GM18858 (cell line): ENCODE measurements around the gene MTMR3.

Experiments used
- ATAC-seq: cut with Tn5 transposase; IDR thresholded peaks from one replicate; pipeline ENCODE4 v1.9.1; 2021; ENCODE audit not compliant: unreplicated experiment

The MTMR3 gene

GRCh38 chr22:30023099-30023660, 140.2 kb downstream of the MTMR3 start:
- ATAC-seq: no peak

- no peak for ATAC-seq
These were observed 141.3 kb downstream of the MTMR3 start for GRCh38 chr22:30024231-30024630.

- no peak for ATAC-seq
These were observed 142.2 kb downstream of the MTMR3 start for GRCh38 chr22:30025221-30025620.

- ATAC-seq: no peak
These were observed 143.8 kb downstream of the MTMR3 start for GRCh38 chr22:30026756-30027155.

GRCh38 chr22:30027169-30027568, 144.2 kb downstream of the MTMR3 start:
- no peak for ATAC-seq

- no peak for ATAC-seq
These were observed 144.8 kb downstream of the MTMR3 start for GRCh38 chr22:30027791-30028190.

- ATAC-seq: no peak
These were observed 145.8 kb downstream of the MTMR3 start for GRCh38 chr22:30028731-30029130.

GRCh38 chr22:30029512-30029911, 146.5 kb downstream of the MTMR3 start:
- no peak for ATAC-seq

- no peak for ATAC-seq
These were observed 147.4 kb downstream of the MTMR3 start for GRCh38 chr22:30030329-30030728.

- ATAC-seq: no peak
These were observed 148.4 kb downstream of the MTMR3 start for GRCh38 chr22:30031328-30031727.

GRCh38 chr22:30031764-30032455, 148.9 kb downstream of the MTMR3 start:
- ATAC-seq: no peak

- no peak for ATAC-seq
These were observed 150.2 kb downstream of the MTMR3 start for GRCh38 chr22:30033137-30033536.

GRCh38 chr22:30033901-30034300, 150.9 kb downstream of the MTMR3 start:
- ATAC-seq: no peak

- ATAC-seq: no peak
These were observed 153.7 kb downstream of the MTMR3 start for GRCh38 chr22:30036656-30037055.

GRCh38 chr22:30038219-30038618, 155.2 kb downstream of the MTMR3 start:
- no peak for ATAC-seq

- ATAC-seq: no peak
These were observed 157.7 kb downstream of the MTMR3 start for GRCh38 chr22:30040499-30041260.

- no peak for ATAC-seq
These were observed 158.5 kb downstream of the MTMR3 start for GRCh38 chr22:30041475-30041874.

- ATAC-seq: no peak
These were observed 158.9 kb downstream of the MTMR3 start for GRCh38 chr22:30041881-30042280.

GRCh38 chr22:30043161-30043560, 160.2 kb downstream of the MTMR3 start:
- ATAC-seq: no peak

- no peak for ATAC-seq
These were observed 161.4 kb downstream of the MTMR3 start for GRCh38 chr22:30044369-30044768.

GRCh38 chr22:30044881-30045493, 162.0 kb downstream of the MTMR3 start:
- no peak for ATAC-seq

GRCh38 chr22:30045494-30045887, 162.5 kb downstream of the MTMR3 start:
- no peak for ATAC-seq
